ENCODE measurements around the gene LRIG2. TPM values are rescaled to one million over a fixed set of nuclear protein-coding genes. Genes with fewer than 3 reads are reported as not detected.
"Not testable (repeated sequence)": the region's sequence is repeated elsewhere in the genome, so short reads cannot be mapped to it uniquely, and the experiment has no call there.

LRIG2 gene
- total RNA-seq, 2 donors from 2014 or later = 12.1 to 13.8 TPM

- TF ChIP-seq CTCF (IDR thresholded peaks at IDR 0.05) = no peak
- DNase-seq = no peak
- H3K9ac ChIP-seq (ENCODE audit: low read depth in 2 of 2, low read length in 2 of 2) = peak overlapping the region in 1 of 2 donors; percentile 34
- H3K9me3 ChIP-seq = no peaks in the 10 kb centered on the region
- intact Hi-C loops (cut with DNase I) = no loop called here
- H3K4me1 ChIP-seq = peaks cover 8% of the 10 kb centered on the region
- H3K36me3 ChIP-seq = no peaks in the 10 kb centered on the region
- no peak overlapping the region for H3K4me3 ChIP-seq
- H3K27me3 ChIP-seq = no peaks in the 10 kb centered on the region
- H3K27ac ChIP-seq = peak overlapping the region; percentile 25
Observed at GRCh38 chr1:113053344-113054126, 19.5 kb upstream of the LRIG2 start.

GRCh38 chr1:113055570-113055969 lies 17.4 kb upstream of the LRIG2 start:
- TF ChIP-seq CTCF (IDR thresholded peaks at IDR 0.05) = no peak
- intact Hi-C loops (cut with DNase I) = no loop called here
- H3K4me3 ChIP-seq = no peak overlapping the region
- H3K4me1 ChIP-seq = peaks cover 8% of the 10 kb centered on the region
- H3K9ac ChIP-seq (ENCODE audit: low read depth in 2 of 2, low read length in 2 of 2) = peak overlapping the region in 1 of 2 donors; percentile 52
- no peaks in the 10 kb centered on the region for H3K9me3 ChIP-seq
- peak overlapping the region; percentile 61 for H3K27ac ChIP-seq
- DNase-seq = no peak
- H3K36me3 ChIP-seq = no peaks in the 10 kb centered on the region
- no peaks in the 10 kb centered on the region for H3K27me3 ChIP-seq

GRCh38 chr1:113057006-113057405 lies 16.0 kb upstream of the LRIG2 start:
- H3K9me3 ChIP-seq = no peaks in the 10 kb centered on the region
- no peak for DNase-seq
- no peak for TF ChIP-seq CTCF (IDR thresholded peaks at IDR 0.05)

GRCh38 chr1:113058941-113059706 lies 13.9 kb upstream of the LRIG2 start:
- Histone ChIP-seq H3K36me3 (no peaks in the 10 kb centered on the region), H3K4me3 (no peak overlapping the region), H3K27me3 (no peaks in the 10 kb centered on the region), H3K9me3 (no peaks in the 10 kb centered on the region), H3K9ac (ENCODE audit: low read depth in 2 of 2, low read length in 2 of 2) (no peak overlapping the region), H3K27ac (no peak overlapping the region), H3K4me1 (peaks cover 5% of the 10 kb centered on the region)
- intact Hi-C loops (cut with DNase I) = no loop called here
- no peak for TF ChIP-seq CTCF (IDR thresholded peaks at IDR 0.05)
- DNase-seq = no peak

More at GRCh38 chr1:113057006-113057405, 16.0 kb upstream of the LRIG2 start:
- Histone ChIP-seq H3K4me3 (no peak overlapping the region), H3K4me1 (peaks cover 8% of the 10 kb centered on the region), H3K27ac (no peak overlapping the region), H3K27me3 (no peaks in the 10 kb centered on the region), H3K36me3 (no peaks in the 10 kb centered on the region), H3K9ac (ENCODE audit: low read depth in 2 of 2, low read length in 2 of 2) (no peak overlapping the region)
- intact Hi-C loops (cut with DNase I) = no loop called here

GRCh38 chr1:113063456-113063855 lies 9.5 kb upstream of the LRIG2 start:
- H3K9ac ChIP-seq (ENCODE audit: low read depth in 2 of 2, low read length in 2 of 2); H3K4me1 ChIP-seq; DNase-seq; H3K27me3 ChIP-seq; H3K9me3 ChIP-seq; H3K27ac ChIP-seq; intact Hi-C loops (cut with DNase I); H3K4me3 ChIP-seq; H3K36me3 ChIP-seq: not testable (repeated sequence)

All from colonic mucosa (tissue), 4 donors.